ENCODE data around the gene SASH1. TPM values are rescaled to one million over a fixed set of nuclear protein-coding genes. Genes with fewer than 3 reads are reported as not detected.

The SASH1 gene
- total and polyA plus RNA-seq, 2 of the 8 experiments (the other 6 are each of a cell fraction or from before 2014, with no cell fraction given), result 6.0 to 20.2 TPM

DNA sequence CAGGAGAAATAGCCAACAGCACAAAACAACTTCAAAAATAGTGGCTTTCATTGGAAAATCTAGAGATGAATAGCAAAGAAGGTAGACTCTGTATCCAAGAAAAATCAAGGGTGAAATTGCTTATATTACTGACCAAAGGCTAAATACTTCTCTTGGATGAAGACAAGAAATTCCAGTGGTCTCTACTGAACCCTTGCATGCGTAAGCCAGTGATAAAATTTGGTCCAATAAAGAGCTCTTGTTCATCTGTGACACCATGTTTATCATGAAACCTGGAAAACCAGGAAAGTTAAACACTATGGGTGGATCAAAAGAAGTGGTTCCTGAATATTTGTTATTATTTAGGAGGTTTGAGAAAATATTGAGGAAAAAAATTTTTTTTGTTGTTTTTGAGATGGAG, 25.6 kb upstream of the SASH1 start:
- Histone ChIP-seq H3K56ac (replicated peaks; ENCODE audit: insufficient read length, low read depth, low read length) (no peak overlapping the region), H2BK120ac (replicated peaks; ENCODE audit: low read depth, low read length) (no peak overlapping the region), H4K20me1 (replicated peaks in 1 of 2; ENCODE audit: control insufficient read depth in 1 of 2, insufficient read depth in 2 of 2, low read length in 2 of 2) (no peaks in the 10 kb centered on the region), H3K4ac (replicated peaks; ENCODE audit: insufficient read length, low read depth, low read length) (no peak overlapping the region), H2BK20ac (ENCODE audit: low read length) (no peak overlapping the region), H3K4me1 (replicated peaks in 1 of 4; ENCODE audit: control insufficient read depth in 3 of 4, insufficient read depth in 4 of 4, low read length in 3 of 4) (peaks cover 0 to 5% (median 1%) of the 10 kb centered on the region in 4 experiments; a peak in 3 of 7 replicates), H3K79me2 (ENCODE audit: control insufficient read depth in 1 of 2, insufficient read depth in 2 of 2, low read length in 2 of 2) (no peaks in the 10 kb centered on the region), H3K27me3 (replicated peaks in 1 of 4; ENCODE audit: control insufficient read depth in 3 of 4, extremely low read depth in 1 of 4, insufficient read depth in 3 of 4, low read length in 3 of 4) (no peaks in the 10 kb centered on the region), H3K27ac (ENCODE audit: low read depth, low read length) (no peak overlapping the region), H2BK5ac (ENCODE audit: low read depth, low read length) (no peak overlapping the region), H3K79me1 (ENCODE audit: low read depth, low read length) (no peaks in the 10 kb centered on the region), H3K23ac (ENCODE audit: insufficient read length) (no peak overlapping the region), H4K91ac (replicated peaks; ENCODE audit: insufficient read length, low read length) (no peak overlapping the region), H3K4me3 (ENCODE audit: extremely low read depth in 1 of 4, insufficient read depth in 2 of 4, low read depth in 3 of 4, low read length in 4 of 4) (no peak overlapping the region), H3K14ac (ENCODE audit: insufficient read length) (no peak overlapping the region), H3K23me2 (ENCODE audit: low read depth, low read length) (no peaks in the 10 kb centered on the region), H3K4me2 (ENCODE audit: insufficient read depth in 1 of 2, low read depth in 2 of 2, low read length in 2 of 2) (no peak overlapping the region), H2AK5ac (ENCODE audit: low read depth, low read length) (no peak overlapping the region), H3K18ac (ENCODE audit: extremely low read depth, low read length) (no peak overlapping the region), H2AFZ (ENCODE audit: low read length) (no peak overlapping the region), H2BK15ac (ENCODE audit: low read length) (no peak overlapping the region), H2BK12ac (ENCODE audit: low read depth, low read length) (no peak overlapping the region), H3K9ac (replicated peaks in 1 of 4; ENCODE audit: extremely low read depth in 1 of 4, low read depth in 3 of 4, low read length in 3 of 4) (no peak overlapping the region), H3K9me3 (ENCODE audit: insufficient read depth in 2 of 2, low read depth in 1 of 2, low read length in 1 of 2) (no peaks in the 10 kb centered on the region), H3K36me3 (ENCODE audit: control insufficient read depth in 2 of 4, insufficient read depth in 4 of 4, low read length in 3 of 4) (no peaks in the 10 kb centered on the region), H4K8ac (ENCODE audit: extremely low read depth, insufficient read depth, low read length) (no peak overlapping the region), H4K5ac (ENCODE audit: insufficient read length, low read depth, low read length) (no peak overlapping the region)
- TF ChIP-seq CHD2 (IDR thresholded peaks at IDR 0.05; ENCODE audit: low read length) (no peak), SIRT6 (IDR thresholded peaks at IDR 0.05; ENCODE audit: low read length) (no peak), JUN (IDR thresholded peaks at IDR 0.05; ENCODE audit: low read depth, low read length) (no peak), POLR2AphosphoS5 (IDR thresholded peaks at IDR 0.05; ENCODE audit: low read depth, low read length) (no peak), EZH2 (IDR thresholded peaks at IDR 0.05; ENCODE audit: low read depth, low read length, severe bottlenecking) (no peak), MAX (IDR thresholded peaks at IDR 0.05) (no peak), CREB1 (IDR thresholded peaks at IDR 0.05) (no peak), TCF12 (IDR thresholded peaks at IDR 0.05; ENCODE audit: low read depth, low read length) (no peak), KDM1A (IDR thresholded peaks at IDR 0.05; ENCODE audit: borderline replicate concordance, low read length) (no peak), SP2 (IDR thresholded peaks at IDR 0.05; ENCODE audit: low read length) (no peak), RXRA (IDR thresholded peaks at IDR 0.05; ENCODE audit: insufficient read depth, low read depth, low read length) (no peak), RNF2 (IDR thresholded peaks at IDR 0.05; ENCODE audit: borderline replicate concordance, low read depth, low read length, missing control alignments, poor library complexity, severe bottlenecking) (no peak)
- WGBS, 2 experiments (ENCODE audit: extremely low coverage in 1 of 2, insufficient coverage in 1 of 2, insufficient read length in 1 of 2, insufficient replicate concordance in 2 of 2, low coverage in 1 of 2, low lambda C conversion rate in 2 of 2, missing lambda C conversion rate in 1 of 2), result 91% methylated on average over 1 of the region's 1 CpG; no CpG with 5 or more reads in 1 of the 2 experiments
- ChIA-PET CTCF (ENCODE audit: partially characterized antibody) (interaction anchor here (0.7 to 1.0 kb wide), 2 partner anchors 19 to 91 kb away, joined by 3 read pairs; no protein-coding TSS in a partner anchor), POLR2A (ENCODE audit: partially characterized antibody) (no interaction called here)
- DNase-seq (ENCODE audit: low read depth in 1 of 2, low spot score in 2 of 2) (no peak), FAIRE-seq (no peak)

All from H1 (cell line).